GM23248 (cell line): ENCODE measurements around the gene MAP3K4.

ENCODE experiments used
- EZH2 ChIP-seq: fragments of 200-600 bp; sonication (generic); IDR thresholded peaks from 2 replicates; pipeline ENCODE4 v1.6.1; 2018; ENCODE audit warnings: antibody characterized with exemption, mild to moderate bottlenecking; ENCODE audit not compliant: insufficient read depth, poor library complexity, severe bottlenecking
- EZH2phosphoT487 ChIP-seq: fragments of 200-600 bp; sonication (generic); IDR thresholded peaks from 2 replicates; pipeline ENCODE4 v1.6.1; 2018; ENCODE audit warnings: antibody characterized with exemption, moderate library complexity, mild to moderate bottlenecking, low read depth; ENCODE audit not compliant: insufficient read depth

GRCh38 chr6:160945516-160946177, 45.9 kb upstream of the MAP3K4 start:
- TF ChIP-seq EZH2 (no peak), EZH2phosphoT487 (no peak)
